Fibroblast of lung (primary cell): ENCODE results near the gene OR13C8. TPM values are rescaled to one million over a fixed set of nuclear protein-coding genes. Genes with fewer than 3 reads are reported as not detected.

ENCODE experiments used
- DNase-seq, 2 donors: peaks; one replicate each; pipeline versions ENCODE4 v3.0.0 to v3.0.0-alpha.2; 2010; ENCODE audit warnings: low read depth in 2 of 2
- H2AFZ ChIP-seq: 2 replicates; pipeline ENCODE4 v1.5.1; 2012; ENCODE audit warnings: low read length, control low read depth, inconsistent platforms
- H3K27ac ChIP-seq: 2 replicates; pipeline ENCODE4 v1.5.1; 2011; ENCODE audit warnings: low read length, control low read depth; ENCODE audit not compliant: insufficient read depth
- H3K27me3 ChIP-seq: 2 replicates; pipeline ENCODE4 v1.5.1; 2011; ENCODE audit warnings: mild to moderate bottlenecking, low read length; ENCODE audit not compliant: control insufficient read depth, insufficient read depth
- H3K36me3 ChIP-seq: 2 replicates; pipeline ENCODE4 v1.5.1; 2011; ENCODE audit warnings: low read length; ENCODE audit not compliant: control insufficient read depth, insufficient read depth
- H3K4me1 ChIP-seq: 2 replicates; pipeline ENCODE4 v1.5.1; 2011; ENCODE audit warnings: low read length; ENCODE audit not compliant: control insufficient read depth, insufficient read depth; ENCODE audit errors: extremely low read depth
- H3K4me2 ChIP-seq: 2 replicates; pipeline ENCODE4 v1.5.1; 2011; ENCODE audit warnings: low read length, control low read depth; ENCODE audit not compliant: insufficient read depth; ENCODE audit errors: extremely low read depth
- H3K4me3 ChIP-seq, 4 experiments: fragments of 200-600 bp in 1 of 4; sonication (generic) in 1 of 4; replicated peaks in 1 of 4; 2 replicates each; pipeline ENCODE4 v1.5.1; 2011 to 2016; ENCODE audit warnings: low read length in 4 of 4, low read depth in 3 of 4, mild to moderate bottlenecking in 3 of 4, control low read depth in 2 of 4, inconsistent platforms in 1 of 4, mixed read lengths in 1 of 4; ENCODE audit not compliant: insufficient read depth in 1 of 4; ENCODE audit errors: control extremely low read depth in 1 of 4
- H3K79me2 ChIP-seq: 2 replicates; pipeline ENCODE4 v1.5.1; 2012; ENCODE audit warnings: mild to moderate bottlenecking, low read length, inconsistent platforms; ENCODE audit not compliant: control insufficient read depth, insufficient read depth
- H3K9ac ChIP-seq: 2 replicates; pipeline ENCODE4 v1.5.1; 2011; ENCODE audit warnings: mild to moderate bottlenecking, low read length, control low read depth; ENCODE audit not compliant: insufficient read depth
- H3K9me3 ChIP-seq: 2 replicates; pipeline ENCODE4 v1.5.1; 2012; ENCODE audit warnings: low read depth, low read length; ENCODE audit not compliant: control insufficient read depth, insufficient read depth
- H4K20me1 ChIP-seq: 2 replicates; pipeline ENCODE4 v1.5.1; 2011; ENCODE audit warnings: low read length; ENCODE audit not compliant: control insufficient read depth, insufficient read depth; ENCODE audit errors: extremely low read depth
- CTCF ChIP-seq, 2 donors: IDR thresholded peaks in 1 of 2; conservative IDR thresholded peaks in 1 of 2; 1 replicate in 1 of 2; 2 replicates in 1 of 2; pipeline ENCODE4 v1.5.1; 2011 to 2012; ENCODE audit warnings: low read length in 2 of 2, control low read depth in 1 of 2, inconsistent platforms in 1 of 2, low read depth in 1 of 2, mild to moderate bottlenecking in 1 of 2
- EZH2 ChIP-seq: IDR thresholded peaks from 2 replicates; pipeline ENCODE4 v1.5.1; 2012; ENCODE audit warnings: low read length, control low read depth, mild to moderate bottlenecking; ENCODE audit errors: missing control alignments
- polyA plus RNA-seq, 2 donors: library from polyadenylated mRNA; depleted of rRNA in 1 of 2; stranded (reverse) in 1 of 2; unstranded in 1 of 2; fragments of >200 nt; gene quantifications; 2 replicates each; pipeline ENCODE4 v1.2.1, GENCODE V29; 2011 to 2012; ENCODE audit warnings: missing spikeins in 1 of 2
- total RNA-seq: library from RNA; depleted of rRNA; stranded (reverse); fragments of >200 nt; gene quantifications from 2 replicates; pipeline ENCODE4 v1.2.1, GENCODE V29; 2014

OR13C8 gene
- total and polyA plus RNA-seq, 2 donors (not counting 1 experiment from before 2014, with no cell fraction given): not detected

GRCh38 chr9:104606152-104606551 lies 37.2 kb downstream of the OR13C8 start:
- H3K36me3 ChIP-seq: no peaks in the 10 kb centered on the region
- TF ChIP-seq EZH2 (no peak), CTCF (conservative IDR thresholded peaks at IDR 0.05 in 1 of 2, IDR thresholded peaks at IDR 0.05 in 1 of 2; ENCODE audit: low read depth in 1 of 2, low read length in 2 of 2) (no peak)
- H3K79me2 ChIP-seq: no peaks in the 10 kb centered on the region
- no peaks in the 10 kb centered on the region for H4K20me1 ChIP-seq
- no peak overlapping the region for H2AFZ ChIP-seq
- H3K4me3 ChIP-seq: no peak overlapping the region
- H3K4me2 ChIP-seq: no peak overlapping the region
- H3K9me3 ChIP-seq: no peaks in the 10 kb centered on the region
- H3K4me1 ChIP-seq: no peaks in the 10 kb centered on the region
- H3K27ac ChIP-seq: no peak overlapping the region
- no peak overlapping the region for H3K9ac ChIP-seq
- DNase-seq: no peak
- H3K27me3 ChIP-seq: no peaks in the 10 kb centered on the region

- no peak for DNase-seq
- Histone ChIP-seq H3K36me3 (no peaks in the 10 kb centered on the region), H2AFZ (no peak overlapping the region), H3K9ac (no peak overlapping the region), H3K79me2 (no peaks in the 10 kb centered on the region), H3K9me3 (no peaks in the 10 kb centered on the region), H3K4me3 (no peak overlapping the region), H3K27ac (no peak overlapping the region), H3K4me2 (no peak overlapping the region), H3K27me3 (no peaks in the 10 kb centered on the region), H4K20me1 (no peaks in the 10 kb centered on the region), H3K4me1 (no peaks in the 10 kb centered on the region)
- TF ChIP-seq CTCF (conservative IDR thresholded peaks at IDR 0.05 in 1 of 2, IDR thresholded peaks at IDR 0.05 in 1 of 2; ENCODE audit: low read depth in 1 of 2, low read length in 2 of 2) (no peak), EZH2 (no peak)
Measured at GRCh38 chr9:104608336-104608735, 39.4 kb downstream of the OR13C8 start.

DNA sequence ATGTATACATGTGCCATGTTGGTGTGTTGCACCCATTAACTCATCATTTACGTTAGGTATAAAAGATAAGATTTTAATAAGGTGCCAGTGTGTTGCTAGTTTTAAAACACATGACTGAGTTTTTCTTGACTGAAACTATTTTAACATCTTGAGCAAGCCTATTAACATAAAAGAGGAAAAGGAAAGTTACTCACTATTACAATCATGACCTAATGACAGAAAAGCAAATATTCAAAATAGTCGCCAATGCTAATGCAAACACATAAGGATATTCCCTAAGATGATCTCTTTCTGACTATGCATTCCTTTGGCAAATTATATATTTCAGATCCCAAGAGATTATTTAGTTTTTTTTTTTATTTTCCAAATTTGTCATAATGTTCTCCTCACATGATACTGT lies 42.2 kb downstream of the OR13C8 start:
- no peak overlapping the region for H2AFZ ChIP-seq
- H3K4me3 ChIP-seq: no peak overlapping the region
- H3K4me1 ChIP-seq: no peaks in the 10 kb centered on the region
- H3K27me3 ChIP-seq: no peaks in the 10 kb centered on the region
- TF ChIP-seq EZH2: no peak
- no peak for TF ChIP-seq CTCF (conservative IDR thresholded peaks at IDR 0.05 in 1 of 2, IDR thresholded peaks at IDR 0.05 in 1 of 2; ENCODE audit: low read depth in 1 of 2, low read length in 2 of 2)
- H3K9ac ChIP-seq: no peak overlapping the region
- no peaks in the 10 kb centered on the region for H3K9me3 ChIP-seq
- H3K36me3 ChIP-seq: no peaks in the 10 kb centered on the region
- no peak overlapping the region for H3K4me2 ChIP-seq
- no peaks in the 10 kb centered on the region for H3K79me2 ChIP-seq
- no peak overlapping the region for H3K27ac ChIP-seq
- no peaks in the 10 kb centered on the region for H4K20me1 ChIP-seq
- no peak for DNase-seq
